GM12892 (cell line): ENCODE results near the gene MUC6.

Experiments
- POLR2A ChIP-seq: IDR thresholded peaks from 2 replicates; pipeline ENCODE4 v1.6.1; 2011; ENCODE audit warnings: low read depth, low read length, control low read depth
- POLR2AphosphoS5 ChIP-seq: IDR thresholded peaks from 2 replicates; pipeline ENCODE4 v1.6.1; 2011; ENCODE audit warnings: low read depth, low read length, control low read depth

- TF ChIP-seq POLR2AphosphoS5 (no peak), POLR2A (no peak)
Measured at GRCh38 chr11:1077417-1078119, 41.0 kb upstream of the MUC6 start.
